ENCODE data around the gene TRIB2. TPM values are rescaled to one million over a fixed set of nuclear protein-coding genes. Genes with fewer than 3 reads are reported as not detected.

TRIB2 gene
- total and polyA plus RNA-seq, 2 donors (not counting 3 experiments of a cell fraction or from before 2014, with no cell fraction given), result 15.8 to 20.5 TPM

GRCh38 chr2:12702168-12703121, 14.3 kb upstream of the TRIB2 start:
- Histone ChIP-seq H3K4me1 (ENCODE audit: control insufficient read depth, extremely low read depth, insufficient read depth, low read length) (peaks cover 12% of the 10 kb centered on the region), H3K4me3 (replicated peaks in 1 of 3; ENCODE audit: insufficient read depth in 1 of 3, low read depth in 1 of 3, low read length in 3 of 3) (no peak overlapping the region), H3K79me2 (ENCODE audit: control insufficient read depth, insufficient read depth, low read length) (no peaks in the 10 kb centered on the region), H3K27me3 (ENCODE audit: control insufficient read depth in 2 of 2, insufficient read depth in 2 of 2, low read length in 2 of 2) (no peaks in the 10 kb centered on the region), H3K36me3 (ENCODE audit: control insufficient read depth in 2 of 2, extremely low read depth in 1 of 2, insufficient read depth in 2 of 2, low read length in 2 of 2) (no peaks in the 10 kb centered on the region), H3K9me3 (replicated peaks; ENCODE audit: control insufficient read depth, insufficient read depth, low read length) (no peaks in the 10 kb centered on the region), H3K4me2 (ENCODE audit: insufficient read depth, low read length) (peak overlapping the region; percentile 8), H3K9ac (replicated peaks; ENCODE audit: extremely low read depth, insufficient read depth, low read length) (no peak overlapping the region), H4K20me1 (replicated peaks; ENCODE audit: control insufficient read depth, extremely low read depth, insufficient read depth, low read length) (no peaks in the 10 kb centered on the region), H3K27ac (ENCODE audit: insufficient read depth, low read depth, low read length) (peak overlapping the region; percentile 32), H2AFZ (ENCODE audit: low read depth, low read length) (peak overlapping the region; percentile 47), H3K9me1 (replicated peaks; ENCODE audit: control insufficient read depth, extremely low read depth, insufficient read depth, low read length) (no peaks in the 10 kb centered on the region)
- TF ChIP-seq FOS (IDR thresholded peaks at IDR 0.05; ENCODE audit: borderline replicate concordance, insufficient read depth, low read length) (peak; percentile 59), GATA2 (IDR thresholded peaks at IDR 0.05; ENCODE audit: insufficient read depth, insufficient read length, low read depth, low read length) (peak; percentile 78), CTCF (IDR thresholded peaks at IDR 0.05; ENCODE audit: extremely low read depth in 1 of 2, insufficient read depth in 1 of 2, low read depth in 1 of 2, low read length in 2 of 2) (no peak), MYC (IDR thresholded peaks at IDR 0.05; ENCODE audit: low read depth, low read length) (no peak), POLR2AphosphoS5 (IDR thresholded peaks at IDR 0.05; ENCODE audit: insufficient read depth, low read depth, low read length) (peak; percentile 14), POLR2A (IDR thresholded peaks at IDR 0.05; ENCODE audit: low read depth, low read length) (no peak), EZH2 (IDR thresholded peaks at IDR 0.05; ENCODE audit: borderline replicate concordance, low read depth, low read length, severe bottlenecking) (no peak), JUN (IDR thresholded peaks at IDR 0.05; ENCODE audit: borderline replicate concordance, insufficient read depth, insufficient read length, low read depth) (peak; percentile 34), MAX (IDR thresholded peaks at IDR 0.05; ENCODE audit: insufficient read depth, insufficient read length) (no peak)
- FAIRE-seq (peak; percentile 80), DNase-seq (ENCODE audit: low read depth, low spot score) (peak; percentile 93)
- intact Hi-C loops (cut with micrococcal nuclease) (loop anchor here (1.0 kb wide), 3 partner anchors 13 to 37 kb away; no protein-coding TSS in a partner anchor), dilution Hi-C loops (cut with MboI; ENCODE audit: extremely low pct_ligation_motif_present, low sequenced_read_pairs) (loop anchor here (25.0 kb wide), 1 partner anchor 140 kb away; no protein-coding TSS in a partner anchor)
- no TSS peak for BruUV-seq (replicated peaks)
- ChIA-PET POLR2A (no interaction called here), CTCF (interaction anchor here (0.9 to 2.5 kb wide), 6 partner anchors 14 to 305 kb away, joined by 3 to 26 read pairs (median 4); partner anchors contain the start of gene TRIB2)
